VCaP (cell line): Measurements from ENCODE around the gene ZFHX3.

Experiments
- H3K27ac ChIP-seq: fragments of 450-650 bp; 2 replicates; pipeline ENCODE4 v1.5.1; 2017
- TF ChIP-seq, protein P1 (sequence below): fragments of 450-650 bp; conservative IDR thresholded peaks from 2 replicates; pipeline ENCODE4 v1.5.1; 2017; ENCODE audit warnings: mild to moderate bottlenecking, moderate library complexity

ZFHX3 gene

DNA sequence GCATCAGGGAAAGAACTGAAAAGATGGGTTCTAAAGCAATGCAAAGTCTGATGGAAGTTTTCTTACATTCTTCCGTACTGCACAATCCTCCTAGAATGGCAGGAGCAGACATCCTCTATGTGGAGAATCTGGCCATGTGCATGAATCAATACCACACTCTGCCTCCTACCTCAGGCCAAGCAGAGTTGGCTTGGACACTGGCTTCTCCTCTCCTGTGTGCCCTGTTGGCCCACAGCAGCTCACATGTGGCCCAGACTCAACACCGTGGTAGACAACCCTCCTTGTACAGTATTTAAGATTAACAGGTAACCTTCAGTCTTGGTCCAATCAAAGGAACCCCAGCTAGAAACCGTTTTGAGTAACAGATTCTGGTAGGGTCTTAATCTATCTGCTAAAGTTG is 101.9 kb downstream of the ZFHX3 start:
- no peak overlapping the region for H3K27ac ChIP-seq
- TF ChIP-seq, protein P1, sequence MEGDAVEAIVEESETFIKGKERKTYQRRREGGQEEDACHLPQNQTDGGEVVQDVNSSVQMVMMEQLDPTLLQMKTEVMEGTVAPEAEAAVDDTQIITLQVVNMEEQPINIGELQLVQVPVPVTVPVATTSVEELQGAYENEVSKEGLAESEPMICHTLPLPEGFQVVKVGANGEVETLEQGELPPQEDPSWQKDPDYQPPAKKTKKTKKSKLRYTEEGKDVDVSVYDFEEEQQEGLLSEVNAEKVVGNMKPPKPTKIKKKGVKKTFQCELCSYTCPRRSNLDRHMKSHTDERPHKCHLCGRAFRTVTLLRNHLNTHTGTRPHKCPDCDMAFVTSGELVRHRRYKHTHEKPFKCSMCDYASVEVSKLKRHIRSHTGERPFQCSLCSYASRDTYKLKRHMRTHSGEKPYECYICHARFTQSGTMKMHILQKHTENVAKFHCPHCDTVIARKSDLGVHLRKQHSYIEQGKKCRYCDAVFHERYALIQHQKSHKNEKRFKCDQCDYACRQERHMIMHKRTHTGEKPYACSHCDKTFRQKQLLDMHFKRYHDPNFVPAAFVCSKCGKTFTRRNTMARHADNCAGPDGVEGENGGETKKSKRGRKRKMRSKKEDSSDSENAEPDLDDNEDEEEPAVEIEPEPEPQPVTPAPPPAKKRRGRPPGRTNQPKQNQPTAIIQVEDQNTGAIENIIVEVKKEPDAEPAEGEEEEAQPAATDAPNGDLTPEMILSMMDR, result no peak

DNA sequence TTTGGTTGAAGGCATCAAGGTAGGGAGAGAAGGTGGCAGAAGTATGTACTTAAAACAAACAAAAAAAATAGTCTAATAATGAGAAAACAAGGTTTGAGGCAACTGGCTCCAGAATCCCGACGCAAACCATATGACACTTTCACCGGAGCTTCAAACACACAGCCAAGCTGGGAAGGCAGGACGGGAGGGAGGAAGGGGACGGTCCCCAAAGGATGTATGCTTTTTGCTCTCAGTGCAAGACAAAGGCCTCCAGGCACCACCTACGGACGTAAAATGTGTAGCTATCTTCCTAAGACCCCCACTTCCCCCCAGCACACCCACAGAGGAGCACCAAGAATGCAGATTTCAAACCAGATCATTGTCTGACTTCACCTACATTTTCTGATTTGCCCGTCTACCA is 102.3 kb downstream of the ZFHX3 start:
- H3K27ac ChIP-seq, result no peak overlapping the region
- TF ChIP-seq, protein P1, result no peak

DNA sequence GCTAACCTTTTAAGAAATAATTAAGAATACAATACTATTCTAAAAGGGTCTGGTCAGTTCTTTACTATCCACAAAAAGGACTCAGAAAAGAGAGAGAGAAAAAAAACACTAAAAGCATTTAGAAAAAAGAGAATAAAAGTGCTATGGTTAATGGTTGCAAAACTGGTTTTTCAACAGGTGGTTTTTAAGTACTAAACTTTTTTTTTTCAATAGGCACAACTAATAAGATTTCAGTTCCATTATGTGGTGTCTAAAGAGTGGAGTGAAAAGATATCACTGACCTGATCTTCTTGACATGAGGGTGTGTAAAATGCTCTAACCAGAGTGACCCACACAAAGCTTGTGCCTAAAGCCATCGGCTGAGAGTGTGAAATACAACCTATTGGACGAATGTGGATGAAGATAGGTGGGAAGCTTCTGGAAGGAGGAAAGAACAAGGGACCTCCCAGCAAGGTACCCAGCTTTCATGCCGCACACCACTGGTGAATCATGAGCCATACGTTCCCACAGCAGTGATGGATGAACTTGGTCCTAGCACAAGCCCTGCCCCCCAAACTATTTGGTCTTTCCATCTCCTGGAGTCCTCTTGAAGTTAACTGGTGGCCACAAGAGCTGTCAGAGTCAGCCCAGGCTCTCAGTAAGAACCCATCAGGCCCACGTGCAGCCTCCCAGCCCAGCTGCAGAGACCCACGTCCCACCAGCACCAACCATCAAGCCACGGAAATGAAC is 103.0 kb downstream of the ZFHX3 start:
- no peak overlapping the region for H3K27ac ChIP-seq
- TF ChIP-seq, protein P1, result no peak

DNA sequence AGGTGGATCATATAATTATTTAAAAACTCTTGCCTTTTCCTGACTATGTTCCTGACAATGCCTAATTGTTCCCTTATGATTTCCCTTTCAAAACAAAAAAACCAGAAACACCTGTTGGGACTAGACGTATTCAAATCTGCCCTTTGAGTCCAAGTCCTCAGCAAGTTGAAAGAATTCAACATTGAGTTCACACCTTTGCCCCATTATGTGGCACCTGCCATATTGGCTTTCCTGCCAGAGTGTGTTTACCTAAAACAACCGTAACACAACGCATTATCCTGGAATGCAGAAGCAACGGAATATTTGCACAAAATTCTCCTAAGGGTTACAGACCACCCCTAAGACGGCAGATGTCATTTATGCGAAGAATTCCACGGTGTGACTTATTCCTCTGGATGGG is 105.9 kb downstream of the ZFHX3 start:
- TF ChIP-seq, protein P1, result no peak
- no peak overlapping the region for H3K27ac ChIP-seq

DNA sequence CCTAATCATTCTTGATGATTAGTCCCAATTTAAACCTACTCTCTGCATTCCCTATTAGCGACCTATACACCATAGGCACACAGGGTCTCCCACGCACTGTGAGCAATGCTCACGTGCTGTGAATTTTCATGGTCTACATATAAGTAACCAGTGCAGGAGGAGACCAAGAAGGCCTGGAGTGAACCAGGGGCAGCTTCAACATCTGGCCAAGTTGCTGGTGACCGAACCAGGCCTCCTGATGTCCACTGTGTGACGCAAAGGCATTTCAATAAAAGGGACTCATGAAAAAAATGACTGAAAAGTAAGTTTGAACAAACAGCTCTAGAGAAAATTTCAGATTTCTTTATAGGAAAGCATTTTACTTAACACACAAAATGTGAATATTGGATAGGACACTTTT is 107.0 kb downstream of the ZFHX3 start:
- peak overlapping the region; percentile 14; the same call in 1 of the 2 replicates for H3K27ac ChIP-seq
- TF ChIP-seq, protein P1, result no peak

DNA sequence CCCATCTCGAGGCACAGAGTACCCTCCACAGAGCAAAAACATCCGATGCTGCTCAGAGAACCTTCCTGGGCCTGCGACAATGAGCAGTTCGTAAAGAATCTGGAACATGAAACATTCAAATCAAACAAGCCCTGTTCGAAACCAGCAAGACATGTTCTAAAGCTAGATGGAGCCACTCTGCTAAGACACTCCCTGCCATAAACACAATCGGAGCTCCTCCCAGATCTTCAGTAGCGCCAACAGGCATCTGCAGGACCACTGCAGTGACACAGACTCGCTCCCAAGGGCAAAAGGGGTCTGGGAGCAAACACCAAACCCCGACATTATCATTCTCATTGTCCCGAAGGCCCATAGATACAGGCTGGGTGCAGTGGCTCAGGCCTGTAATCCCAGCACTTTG is 108.7 kb downstream of the ZFHX3 start:
- no peak overlapping the region for H3K27ac ChIP-seq
- TF ChIP-seq, protein P1, result no peak

DNA sequence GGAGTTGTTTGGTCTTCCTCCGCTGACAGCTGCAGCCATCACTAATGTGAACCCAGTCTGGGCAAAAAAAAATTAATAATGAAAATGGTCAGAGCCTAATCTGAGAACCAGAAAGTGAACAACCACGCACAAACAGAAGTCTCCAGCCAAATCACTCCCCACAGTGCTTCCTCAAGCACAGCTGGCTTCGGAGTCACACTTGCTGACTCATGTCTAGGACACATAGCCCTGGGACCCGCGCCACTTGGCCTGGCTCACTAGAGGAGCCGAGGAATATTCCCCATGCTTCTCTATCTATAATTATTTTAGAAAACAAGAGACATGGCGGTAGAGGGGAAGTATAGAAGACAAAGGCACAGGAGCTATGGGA is 109.1 kb downstream of the ZFHX3 start:
- H3K27ac ChIP-seq, result no peak overlapping the region
- TF ChIP-seq, protein P1, result no peak
